BJ (cell line): ENCODE measurements around the gene DBNL. TPM values are rescaled to one million over a fixed set of nuclear protein-coding genes. Genes with fewer than 3 reads are reported as not detected.

Source experiments
- CTCF ChIA-PET: fragments of 350-600 bp; formaldehyde crosslinking; extraction: SDS; loops from one replicate; lab custom pipeline; 2021; ENCODE audit warnings: antibody characterized with exemption, inconsistent platforms; lab: Yijun Ruan, JAX
- POLR2A ChIA-PET: fragments of 300-600 bp; sonication (Branson Sonifier 250); formaldehyde crosslinking; extraction: SDS; loops from one replicate; lab custom pipeline; 2021; ENCODE audit warnings: antibody characterized with exemption; lab: Charles Lee
- DNase-seq: peaks from one replicate; pipeline ENCODE4 v3.0.0-alpha.2; 2011; ENCODE audit warnings: low read depth
- H3K27me3 ChIP-seq: 2 replicates; pipeline ENCODE4 v1.6.0; 2011; ENCODE audit warnings: low read length; ENCODE audit not compliant: control insufficient read depth, insufficient read depth
- H3K36me3 ChIP-seq: 2 replicates; pipeline ENCODE4 v1.5.1; 2011; ENCODE audit warnings: low read length; ENCODE audit not compliant: control insufficient read depth, insufficient read depth
- H3K4me3 ChIP-seq: 2 replicates; pipeline ENCODE4 v1.5.1; 2011; ENCODE audit warnings: low read depth, mild to moderate bottlenecking, control low read depth, low read length
- CTCF ChIP-seq: IDR thresholded peaks from 2 replicates; pipeline ENCODE4 v1.5.1; 2011; ENCODE audit warnings: low read depth, mild to moderate bottlenecking, control low read depth, inconsistent platforms, low read length, moderate library complexity; ENCODE audit not compliant: insufficient read depth
- polyA plus RNA-seq: library from polyadenylated mRNA; depleted of rRNA; stranded (reverse); fragments of >200 nt; gene quantifications from 2 replicates; pipeline ENCODE4 v1.2.3, GENCODE V29; 2011

The DBNL gene
- polyA plus RNA-seq, 1 experiment: 140 TPM

- no peak overlapping the region for H3K4me3 ChIP-seq
- POLR2A ChIA-PET: no interaction called here
- H3K27me3 ChIP-seq: no peaks in the 10 kb centered on the region
- DNase-seq: no peak
- peaks cover 15% of the 10 kb centered on the region for H3K36me3 ChIP-seq
- CTCF ChIA-PET: interaction anchor here (0.8 to 1.8 kb wide), 2 partner anchors 8 to 132 kb away, joined by 3 to 5 read pairs; no protein-coding TSS in a partner anchor
- no peak for TF ChIP-seq CTCF
These were observed 20.4 kb downstream of the DBNL start for GRCh38 chr7:44064791-44065430.

- H3K27me3 ChIP-seq: no peaks in the 10 kb centered on the region
- POLR2A ChIA-PET: no interaction called here
These were observed 21.1 kb downstream of the DBNL start, which contains the start of gene PGAM2 for GRCh38 chr7:44065431-44066110. Gene PGAM2 (minus strand): TSS chr7:44065567. CDS start chr7:44065529, 38 bp downstream.

GRCh38 chr7:44066111-44066460, 21.6 kb downstream of the DBNL start:
- ChIA-PET POLR2A (no interaction called here), CTCF (interaction anchor here (1.8 to 4.2 kb wide), 2 partner anchors 9 to 130 kb away, joined by 5 to 25 read pairs; no protein-coding TSS in a partner anchor)
- DNase-seq: no peak
- TF ChIP-seq CTCF: no peak
- Histone ChIP-seq H3K27me3 (no peaks in the 10 kb centered on the region), H3K36me3 (peaks cover 4% of the 10 kb centered on the region), H3K4me3 (no peak overlapping the region)

More at GRCh38 chr7:44065431-44066110, 21.1 kb downstream of the DBNL start, which contains the start of gene PGAM2:
- Histone ChIP-seq H3K36me3 (peaks cover 8% of the 10 kb centered on the region), H3K4me3 (no peak within 1 kb of the TSS)
- no peak for TF ChIP-seq CTCF
- CTCF ChIA-PET: interaction anchor here (1.8 to 4.2 kb wide), 2 partner anchors 8 to 131 kb away, joined by 5 to 25 read pairs; no protein-coding TSS in a partner anchor
- DNase-seq: no peak

- H3K36me3 ChIP-seq: peaks cover 3% of the 10 kb centered on the region
- H3K4me3 ChIP-seq: no peak overlapping the region
- no peak for TF ChIP-seq CTCF
- CTCF ChIA-PET: interaction anchor here (0.9 to 4.2 kb wide), 4 partner anchors 9 to 130 kb away, joined by 3 to 25 read pairs (median 4); no protein-coding TSS in a partner anchor
- POLR2A ChIA-PET: no interaction called here
- DNase-seq: no peak
- no peaks in the 10 kb centered on the region for H3K27me3 ChIP-seq
These were observed 22.1 kb downstream of the DBNL start for GRCh38 chr7:44066494-44067063.
